Retinal pigment epithelial cell (primary cell): Measurements from ENCODE around the gene ZMYM1.
"Not testable (repeated sequence)": the region's sequence is repeated elsewhere in the genome, so short reads cannot be mapped to it uniquely, and the experiment has no call there.

Experiments
- DNase-seq: peaks from one replicate; pipeline ENCODE4 v3.0.0-alpha.2; 2010; ENCODE audit warnings: low read depth
- H3K4me3 ChIP-seq: 2 replicates; pipeline ENCODE4 v1.5.1; 2011; ENCODE audit warnings: mild to moderate bottlenecking, low read length, control low read depth, moderate library complexity
- CTCF ChIP-seq: conservative IDR thresholded peaks from 2 replicates; pipeline ENCODE4 v1.5.1; 2011; ENCODE audit warnings: low read depth, low read length, control low read depth, inconsistent platforms

The ZMYM1 gene

GRCh38 chr1:35053433-35053832 is 25.8 kb upstream of the ZMYM1 start:
- no peak for DNase-seq
- TF ChIP-seq CTCF = no peak
- no peak overlapping the region for H3K4me3 ChIP-seq

- H3K4me3 ChIP-seq, DNase-seq: not testable (repeated sequence)
Measured at GRCh38 chr1:35054282-35054681, 24.9 kb upstream of the ZMYM1 start.

GRCh38 chr1:35058321-35058720 is 20.9 kb upstream of the ZMYM1 start:
- DNase-seq, H3K4me3 ChIP-seq: not testable (repeated sequence)

- no peak for TF ChIP-seq CTCF
- no peak for DNase-seq
Measured at GRCh38 chr1:35058988-35059387, 20.2 kb upstream of the ZMYM1 start.

GRCh38 chr1:35062518-35063196 is 16.5 kb upstream of the ZMYM1 start:
- TF ChIP-seq CTCF = no peak
- DNase-seq = no peak
- H3K4me3 ChIP-seq = no peak overlapping the region

More at GRCh38 chr1:35058988-35059387, 20.2 kb upstream of the ZMYM1 start:
- no peak overlapping the region for H3K4me3 ChIP-seq

GRCh38 chr1:35064265-35064664 is 14.9 kb upstream of the ZMYM1 start:
- H3K4me3 ChIP-seq = no peak overlapping the region
- TF ChIP-seq CTCF = no peak
- DNase-seq = no peak

GRCh38 chr1:35069746-35070145 is 9.4 kb upstream of the ZMYM1 start:
- no peak for TF ChIP-seq CTCF
- DNase-seq = no peak
- no peak overlapping the region for H3K4me3 ChIP-seq

- no peak overlapping the region for H3K4me3 ChIP-seq
- no peak for DNase-seq
- no peak for TF ChIP-seq CTCF
Measured at GRCh38 chr1:35073265-35073811, 5.8 kb upstream of the ZMYM1 start.

- DNase-seq = not testable (repeated sequence)
Measured at GRCh38 chr1:35076426-35076825, 2.8 kb upstream of the ZMYM1 start.

More at GRCh38 chr1:35076426-35076825, 2.8 kb upstream of the ZMYM1 start:
- not testable (repeated sequence) for H3K4me3 ChIP-seq
